ENCODE results near the gene STRBP.

DNA sequence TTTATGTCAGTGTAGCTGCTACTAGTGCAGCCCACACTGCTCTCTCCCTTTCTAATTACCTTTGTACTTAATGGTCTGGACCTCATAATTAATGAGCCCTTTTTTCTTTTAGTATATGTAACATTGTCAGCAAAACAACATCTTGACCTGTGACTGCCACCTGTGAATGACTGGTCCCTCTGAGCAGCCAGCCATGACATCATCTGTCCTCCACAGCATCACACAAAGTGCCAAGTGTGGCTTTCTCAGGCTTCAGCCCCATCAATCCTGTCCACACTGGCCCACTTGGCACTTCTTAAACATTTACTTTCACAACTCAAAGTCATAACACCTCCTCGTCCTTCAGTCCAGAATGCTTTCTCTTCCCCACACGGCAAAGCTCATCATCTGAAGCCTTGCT lies 130.2 kb downstream of the STRBP start:
- TF ChIP-seq, protein P1, sequence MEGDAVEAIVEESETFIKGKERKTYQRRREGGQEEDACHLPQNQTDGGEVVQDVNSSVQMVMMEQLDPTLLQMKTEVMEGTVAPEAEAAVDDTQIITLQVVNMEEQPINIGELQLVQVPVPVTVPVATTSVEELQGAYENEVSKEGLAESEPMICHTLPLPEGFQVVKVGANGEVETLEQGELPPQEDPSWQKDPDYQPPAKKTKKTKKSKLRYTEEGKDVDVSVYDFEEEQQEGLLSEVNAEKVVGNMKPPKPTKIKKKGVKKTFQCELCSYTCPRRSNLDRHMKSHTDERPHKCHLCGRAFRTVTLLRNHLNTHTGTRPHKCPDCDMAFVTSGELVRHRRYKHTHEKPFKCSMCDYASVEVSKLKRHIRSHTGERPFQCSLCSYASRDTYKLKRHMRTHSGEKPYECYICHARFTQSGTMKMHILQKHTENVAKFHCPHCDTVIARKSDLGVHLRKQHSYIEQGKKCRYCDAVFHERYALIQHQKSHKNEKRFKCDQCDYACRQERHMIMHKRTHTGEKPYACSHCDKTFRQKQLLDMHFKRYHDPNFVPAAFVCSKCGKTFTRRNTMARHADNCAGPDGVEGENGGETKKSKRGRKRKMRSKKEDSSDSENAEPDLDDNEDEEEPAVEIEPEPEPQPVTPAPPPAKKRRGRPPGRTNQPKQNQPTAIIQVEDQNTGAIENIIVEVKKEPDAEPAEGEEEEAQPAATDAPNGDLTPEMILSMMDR (IDR thresholded peaks at IDR 0.05; ENCODE audit: borderline replicate concordance, extremely low read depth, low read length, poor library complexity, severe bottlenecking), result no peak
- no peak for TF ChIP-seq EZH2 (IDR thresholded peaks at IDR 0.05; ENCODE audit: borderline replicate concordance, low read depth, low read length, severe bottlenecking)
